GM21737 (cell line): ENCODE results near the gene LIPI.
"Not testable (repeated sequence)": the region's sequence is repeated elsewhere in the genome, so short reads cannot be mapped to it uniquely, and the experiment has no call there.

Experiments used
- ATAC-seq: cut with Tn5 transposase; IDR thresholded peaks from one replicate; pipeline ENCODE4 v1.9.1; 2021; ENCODE audit warnings: mild to moderate bottlenecking, moderate library complexity; ENCODE audit not compliant: unreplicated experiment

Gene LIPI

GRCh38 chr21:14075346-14076142, 135.2 kb downstream of the LIPI start:
- ATAC-seq, result no peak

GRCh38 chr21:14074177-14074576, 136.6 kb downstream of the LIPI start:
- ATAC-seq, result no peak

- ATAC-seq, result no peak
These were observed 137.1 kb downstream of the LIPI start for GRCh38 chr21:14073615-14074014.

GRCh38 chr21:14072761-14073535, 137.8 kb downstream of the LIPI start:
- ATAC-seq, result no peak

GRCh38 chr21:14071902-14072734, 138.6 kb downstream of the LIPI start:
- no peak for ATAC-seq

GRCh38 chr21:14070968-14071367, 139.8 kb downstream of the LIPI start:
- no peak for ATAC-seq

GRCh38 chr21:14070049-14070893, 140.5 kb downstream of the LIPI start:
- ATAC-seq, result no peak

GRCh38 chr21:14064296-14064645, 146.5 kb downstream of the LIPI start:
- ATAC-seq, result no peak

- ATAC-seq, result not testable (repeated sequence)
These were observed 147.0 kb downstream of the LIPI start for GRCh38 chr21:14063620-14064295.

GRCh38 chr21:14062684-14063083, 148.1 kb downstream of the LIPI start:
- not testable (repeated sequence) for ATAC-seq

- ATAC-seq, result not testable (repeated sequence)
These were observed 148.9 kb downstream of the LIPI start for GRCh38 chr21:14061820-14062219.

GRCh38 chr21:14058995-14059627, 151.6 kb downstream of the LIPI start:
- ATAC-seq, result not testable (repeated sequence)
